ENCODE data around the gene UBTD1. TPM values are rescaled to one million over a fixed set of nuclear protein-coding genes. Genes with fewer than 3 reads are reported as not detected.
A peak's percentile ranks its signal among the peaks of the same experiment; 100 is the strongest.

UBTD1 gene
- total RNA-seq, 6 donors from 2014 or later = 40.6 to 93.1 (median 67.3) TPM

- DNase-seq (no peak), ATAC-seq (ENCODE audit: low FRiP score in 2 of 2) (no peak)
- no peak overlapping the region for H3K27ac ChIP-seq
- H3K36me3 ChIP-seq = peaks cover 10 to 20% (median 14%) of the 10 kb centered on the region in 4 donors
- H3K9me3 ChIP-seq = no peaks in the 10 kb centered on the region
- no peaks in the 10 kb centered on the region for H3K27me3 ChIP-seq
- H3K4me3 ChIP-seq = no peak overlapping the region
- TF ChIP-seq POLR2A (IDR thresholded peaks at IDR 0.05) (no peak), POLR2AphosphoS5 (IDR thresholded peaks at IDR 0.05) (no peak)
- WGBS, 2 donors = 83 to 90% methylated on average over 4 of the region's 4 CpGs
- no peaks in the 10 kb centered on the region for H3K4me1 ChIP-seq
These were observed 66.1 kb downstream of the UBTD1 start for GRCh38 chr10:97564776-97565175.

- ATAC-seq (ENCODE audit: low FRiP score in 2 of 2) = no peak
- peaks cover 20 to 37% (median 28%) of the 10 kb centered on the region in 4 donors for H3K36me3 ChIP-seq
- no peak overlapping the region for H3K27ac ChIP-seq
- H3K9me3 ChIP-seq = no peaks in the 10 kb centered on the region
- no peak for DNase-seq
- no peaks in the 10 kb centered on the region for H3K4me1 ChIP-seq
- TF ChIP-seq EP300 (IDR thresholded peaks at IDR 0.05) = no peak
- no peak for TF ChIP-seq POLR2AphosphoS5 (IDR thresholded peaks at IDR 0.05)
- 93 to 97% methylated on average over 2 of the region's 2 CpGs for WGBS, 2 donors
- no peak overlapping the region for H3K4me3 ChIP-seq
- no peaks in the 10 kb centered on the region for H3K27me3 ChIP-seq
These were observed 67.7 kb downstream of the UBTD1 start for GRCh38 chr10:97566336-97566996.

- H3K27me3 ChIP-seq = no peaks in the 10 kb centered on the region
- no peak overlapping the region for H3K27ac ChIP-seq
- H3K4me3 ChIP-seq = no peak overlapping the region
- no peak for ATAC-seq (ENCODE audit: low FRiP score in 2 of 2)
- H3K4me1 ChIP-seq = peaks cover 3 to 10% (median 9%) of the 10 kb centered on the region in 4 donors
- H3K9me3 ChIP-seq = no peaks in the 10 kb centered on the region
- no peak for TF ChIP-seq POLR2A (IDR thresholded peaks at IDR 0.05)
- TF ChIP-seq, protein P1, sequence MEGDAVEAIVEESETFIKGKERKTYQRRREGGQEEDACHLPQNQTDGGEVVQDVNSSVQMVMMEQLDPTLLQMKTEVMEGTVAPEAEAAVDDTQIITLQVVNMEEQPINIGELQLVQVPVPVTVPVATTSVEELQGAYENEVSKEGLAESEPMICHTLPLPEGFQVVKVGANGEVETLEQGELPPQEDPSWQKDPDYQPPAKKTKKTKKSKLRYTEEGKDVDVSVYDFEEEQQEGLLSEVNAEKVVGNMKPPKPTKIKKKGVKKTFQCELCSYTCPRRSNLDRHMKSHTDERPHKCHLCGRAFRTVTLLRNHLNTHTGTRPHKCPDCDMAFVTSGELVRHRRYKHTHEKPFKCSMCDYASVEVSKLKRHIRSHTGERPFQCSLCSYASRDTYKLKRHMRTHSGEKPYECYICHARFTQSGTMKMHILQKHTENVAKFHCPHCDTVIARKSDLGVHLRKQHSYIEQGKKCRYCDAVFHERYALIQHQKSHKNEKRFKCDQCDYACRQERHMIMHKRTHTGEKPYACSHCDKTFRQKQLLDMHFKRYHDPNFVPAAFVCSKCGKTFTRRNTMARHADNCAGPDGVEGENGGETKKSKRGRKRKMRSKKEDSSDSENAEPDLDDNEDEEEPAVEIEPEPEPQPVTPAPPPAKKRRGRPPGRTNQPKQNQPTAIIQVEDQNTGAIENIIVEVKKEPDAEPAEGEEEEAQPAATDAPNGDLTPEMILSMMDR (IDR thresholded peaks at IDR 0.05) = no peak
- TF ChIP-seq POLR2AphosphoS5 (IDR thresholded peaks at IDR 0.05) = no peak
- TF ChIP-seq EP300 (IDR thresholded peaks at IDR 0.05) = no peak
- no peak for DNase-seq
- peaks cover 20 to 39% (median 28%) of the 10 kb centered on the region in 4 donors for H3K36me3 ChIP-seq
- 89 to 93% methylated on average over 14 to 15 of the region's 15 CpGs for WGBS, 2 donors
These were observed 69.2 kb downstream of the UBTD1 start for GRCh38 chr10:97567891-97568290.

GRCh38 chr10:97570146-97570788 is 71.5 kb downstream of the UBTD1 start:
- ATAC-seq (ENCODE audit: low FRiP score in 2 of 2) (no peak), DNase-seq (peak in 1 of 2 donors; percentile 66)
- H3K27me3 ChIP-seq = no peaks in the 10 kb centered on the region
- TF ChIP-seq POLR2A (IDR thresholded peaks at IDR 0.05) (no peak), EP300 (IDR thresholded peaks at IDR 0.05) (no peak), POLR2AphosphoS5 (IDR thresholded peaks at IDR 0.05) (no peak)
- TF ChIP-seq, protein P1 (IDR thresholded peaks at IDR 0.05) = no peak
- 90 to 95% methylated on average over 6 to 33 of the region's 33 CpGs for WGBS, 2 donors
- peaks cover 3 to 20% (median 9%) of the 10 kb centered on the region in 4 donors for H3K4me1 ChIP-seq
- H3K36me3 ChIP-seq = peaks cover 20 to 39% (median 28%) of the 10 kb centered on the region in 4 donors
- H3K9me3 ChIP-seq = no peaks in the 10 kb centered on the region
- H3K27ac ChIP-seq = peak overlapping the region in 2 of 4 donors; percentile 42 to 45
- no peak overlapping the region for H3K4me3 ChIP-seq

- no peak overlapping the region for H3K4me3 ChIP-seq
- no peak for ATAC-seq (ENCODE audit: low FRiP score in 2 of 2)
- peaks cover 3 to 20% (median 9%) of the 10 kb centered on the region in 4 donors for H3K4me1 ChIP-seq
- WGBS, 2 donors = 88% methylated on average over 5 of the region's 5 CpGs; no CpG with 5 or more reads in 1 of the 2 donors
- H3K9me3 ChIP-seq = no peaks in the 10 kb centered on the region
- peaks cover 20 to 39% (median 28%) of the 10 kb centered on the region in 4 donors for H3K36me3 ChIP-seq
- no peak for TF ChIP-seq POLR2AphosphoS5 (IDR thresholded peaks at IDR 0.05)
- no peak for TF ChIP-seq POLR2A (IDR thresholded peaks at IDR 0.05)
- no peak for TF ChIP-seq EP300 (IDR thresholded peaks at IDR 0.05)
- TF ChIP-seq, protein P1 (IDR thresholded peaks at IDR 0.05) = no peak
- no peak for DNase-seq
- no peaks in the 10 kb centered on the region for H3K27me3 ChIP-seq
- peak overlapping the region in 3 of 4 donors; percentile 15 to 45 (median 42) for H3K27ac ChIP-seq
These were observed 72.2 kb downstream of the UBTD1 start for GRCh38 chr10:97570789-97571471.
